Activated T-helper 9 cell treated with anti-CD3 and anti-CD28 coated beads, Interleukin-2, amount 50 U/mL, for 16 hours (primary cell): ENCODE results near the gene ALOX12.

ENCODE experiments used
- DNase-seq: peaks from one replicate; pipeline ENCODE4 v3.0.0-alpha.2; 2020; ENCODE audit warnings: low read depth

Gene ALOX12

DNA sequence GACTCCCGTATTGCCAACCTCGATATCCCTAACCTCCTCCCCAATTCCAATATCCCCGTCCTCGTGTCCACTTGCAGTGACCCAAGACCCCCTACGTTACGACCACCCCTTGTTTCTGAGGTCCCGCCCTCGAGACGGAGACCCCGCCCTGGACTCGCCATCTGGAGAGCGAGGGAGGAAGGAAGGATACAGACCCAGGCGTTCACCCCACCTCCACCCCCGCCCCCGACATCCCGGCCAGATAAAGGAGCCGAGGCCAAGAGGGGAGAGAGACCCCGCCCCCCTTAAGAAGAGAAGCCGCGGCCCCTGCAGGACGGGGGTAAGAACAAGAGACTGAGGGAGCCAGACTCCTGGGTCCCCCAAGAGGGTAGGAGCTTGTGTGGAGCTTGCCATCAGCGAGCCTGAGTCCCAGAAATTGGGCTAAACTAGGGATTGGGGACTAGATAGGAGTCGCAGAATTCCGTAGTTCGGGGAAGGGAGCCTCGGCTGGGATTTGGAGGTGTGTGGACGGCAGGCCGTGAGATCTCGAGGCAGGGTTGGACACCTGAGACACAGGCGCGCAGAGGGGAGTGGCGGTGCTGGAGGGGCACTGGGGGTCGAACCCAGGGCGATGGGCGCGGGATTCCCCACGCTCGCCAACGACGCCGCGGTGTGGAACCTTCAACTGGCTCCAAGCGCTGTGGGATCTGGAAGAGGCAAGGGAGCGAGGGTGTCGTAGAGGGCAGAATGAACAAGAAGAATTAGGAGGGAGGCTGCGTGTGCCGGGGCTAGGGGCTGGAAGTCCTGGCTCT is 27.1 kb downstream of the ALOX12 start, which contains the start of gene BCL6B:
Gene BCL6B (plus strand): TSS at position 270 of the 791 bp plus-strand sequence. CDS start 622 bp downstream, outside the sequence.
- no peak for DNase-seq

DNA sequence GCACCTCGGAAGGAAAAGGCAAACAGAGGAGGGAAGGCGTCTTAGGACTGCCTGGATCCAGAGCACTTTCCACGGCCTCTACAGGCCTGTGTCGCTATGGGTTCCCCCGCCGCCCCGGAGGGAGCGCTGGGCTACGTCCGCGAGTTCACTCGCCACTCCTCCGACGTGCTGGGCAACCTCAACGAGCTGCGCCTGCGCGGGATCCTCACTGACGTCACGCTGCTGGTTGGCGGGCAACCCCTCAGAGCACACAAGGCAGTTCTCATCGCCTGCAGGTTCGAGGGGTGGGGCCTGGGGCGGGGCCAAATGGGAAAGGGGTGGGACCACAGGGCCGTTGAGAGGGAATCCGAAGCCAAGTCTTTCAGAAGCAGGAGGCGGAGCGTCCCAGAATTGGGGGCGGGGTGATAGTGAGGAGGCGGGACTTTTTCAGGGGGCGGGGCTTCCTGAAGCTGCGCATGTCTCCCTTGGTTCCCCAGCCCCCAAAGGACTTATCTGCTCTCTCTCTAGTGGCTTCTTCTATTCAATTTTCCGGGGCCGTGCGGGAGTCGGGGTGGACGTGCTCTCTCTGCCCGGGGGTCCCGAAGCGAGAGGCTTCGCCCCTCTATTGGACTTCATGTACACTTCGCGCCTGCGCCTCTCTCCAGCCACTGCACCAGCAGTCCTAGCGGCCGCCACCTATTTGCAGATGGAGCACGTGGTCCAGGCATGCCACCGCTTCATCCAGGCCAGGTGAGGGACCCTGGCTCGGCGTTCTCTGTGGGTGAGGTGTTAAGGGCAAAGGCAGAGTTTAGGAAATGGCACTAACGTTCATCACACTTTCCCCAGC is 27.9 kb downstream of the ALOX12 start:
- DNase-seq = peak; percentile 93

DNA sequence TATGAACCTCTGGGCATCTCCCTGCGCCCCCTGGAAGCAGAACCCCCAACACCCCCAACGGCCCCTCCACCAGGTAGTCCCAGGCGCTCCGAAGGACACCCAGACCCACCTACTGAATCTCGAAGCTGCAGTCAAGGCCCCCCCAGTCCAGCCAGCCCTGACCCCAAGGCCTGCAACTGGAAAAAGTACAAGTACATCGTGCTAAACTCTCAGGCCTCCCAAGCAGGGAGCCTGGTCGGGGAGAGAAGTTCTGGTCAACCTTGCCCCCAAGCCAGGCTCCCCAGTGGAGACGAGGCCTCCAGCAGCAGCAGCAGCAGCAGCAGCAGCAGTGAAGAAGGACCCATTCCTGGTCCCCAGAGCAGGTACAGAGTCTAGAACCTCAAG is 28.5 kb downstream of the ALOX12 start:
- no peak for DNase-seq

DNA sequence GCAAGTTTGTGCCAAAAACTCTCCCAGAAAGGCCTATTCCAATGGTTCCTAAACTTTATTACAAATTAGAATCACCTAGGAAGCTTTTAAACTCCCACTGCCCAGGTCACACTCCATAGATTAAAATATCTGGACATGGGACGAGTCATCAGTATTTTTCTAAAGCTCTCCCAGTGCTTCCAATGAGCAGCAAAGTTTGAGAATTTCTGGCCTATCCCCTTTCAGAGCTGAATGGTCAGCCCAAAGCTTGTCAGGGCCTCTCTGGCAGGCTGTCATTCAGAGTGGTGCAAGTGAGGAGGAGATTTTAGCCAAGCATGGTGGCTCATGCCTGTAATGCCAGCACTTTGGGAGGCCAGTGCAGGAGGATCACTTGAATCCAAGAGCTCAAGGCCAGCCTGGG is 29.4 kb downstream of the ALOX12 start:
- no peak for DNase-seq

DNA sequence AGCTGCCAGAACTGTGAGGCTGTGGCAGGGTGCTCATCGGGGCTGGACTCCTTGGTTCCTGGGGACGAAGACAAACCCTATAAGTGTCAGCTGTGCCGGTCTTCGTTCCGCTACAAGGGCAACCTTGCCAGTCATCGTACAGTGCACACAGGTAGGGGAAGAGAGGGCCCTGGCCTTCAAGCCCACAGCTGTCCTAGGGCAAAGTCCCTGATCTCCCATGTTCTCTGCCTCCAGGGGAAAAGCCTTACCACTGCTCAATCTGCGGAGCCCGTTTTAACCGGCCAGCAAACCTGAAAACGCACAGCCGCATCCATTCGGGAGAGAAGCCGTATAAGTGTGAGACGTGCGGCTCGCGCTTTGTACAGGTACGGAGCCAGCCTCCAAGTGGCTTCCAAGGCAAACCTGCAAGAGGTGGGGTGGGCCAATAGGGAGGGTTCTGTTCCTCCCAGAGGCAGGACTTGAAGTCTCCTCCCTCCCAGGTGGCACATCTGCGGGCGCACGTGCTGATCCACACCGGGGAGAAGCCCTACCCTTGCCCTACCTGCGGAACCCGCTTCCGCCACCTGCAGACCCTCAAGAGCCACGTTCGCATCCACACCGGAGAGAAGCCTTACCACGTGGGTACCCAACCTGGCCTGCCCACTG is 30.7 kb downstream of the ALOX12 start:
- DNase-seq = no peak

DNA sequence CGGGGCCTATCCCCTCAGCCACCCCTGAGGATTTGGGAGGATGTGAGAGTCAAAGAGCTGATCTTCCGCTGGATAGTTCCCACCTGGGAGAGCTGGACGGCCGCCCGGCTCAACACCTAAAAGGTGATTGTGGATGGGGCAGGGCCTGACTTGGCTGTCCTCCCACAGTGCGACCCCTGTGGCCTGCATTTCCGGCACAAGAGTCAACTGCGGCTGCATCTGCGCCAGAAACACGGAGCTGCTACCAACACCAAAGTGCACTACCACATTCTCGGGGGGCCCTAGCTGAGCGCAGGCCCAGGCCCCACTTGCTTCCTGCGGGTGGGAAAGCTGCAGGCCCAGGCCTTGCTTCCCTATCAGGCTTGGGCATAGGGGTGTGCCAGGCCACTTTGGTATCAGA is 31.5 kb downstream of the ALOX12 start:
- DNase-seq = no peak

DNA sequence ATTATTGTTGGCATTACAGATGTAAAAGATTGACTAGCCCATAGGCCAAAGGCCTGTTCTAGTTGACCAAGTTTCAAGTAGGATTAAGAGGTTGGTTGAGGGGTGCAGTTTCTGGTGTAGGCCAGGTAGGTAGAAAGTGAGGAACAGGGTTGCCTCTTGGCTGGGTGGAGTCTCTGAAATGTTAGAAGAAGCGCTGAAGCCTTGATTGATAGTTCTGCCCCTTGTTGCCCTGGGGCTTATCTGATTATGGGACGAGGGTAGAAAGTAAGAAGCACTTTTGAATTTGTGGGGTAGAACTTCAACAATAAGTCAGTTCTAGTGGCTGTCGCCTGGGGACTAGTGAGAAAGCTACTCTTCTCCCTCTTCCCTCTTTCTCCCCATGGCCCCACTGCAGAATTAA is 33.2 kb downstream of the ALOX12 start:
- DNase-seq = no peak

DNA sequence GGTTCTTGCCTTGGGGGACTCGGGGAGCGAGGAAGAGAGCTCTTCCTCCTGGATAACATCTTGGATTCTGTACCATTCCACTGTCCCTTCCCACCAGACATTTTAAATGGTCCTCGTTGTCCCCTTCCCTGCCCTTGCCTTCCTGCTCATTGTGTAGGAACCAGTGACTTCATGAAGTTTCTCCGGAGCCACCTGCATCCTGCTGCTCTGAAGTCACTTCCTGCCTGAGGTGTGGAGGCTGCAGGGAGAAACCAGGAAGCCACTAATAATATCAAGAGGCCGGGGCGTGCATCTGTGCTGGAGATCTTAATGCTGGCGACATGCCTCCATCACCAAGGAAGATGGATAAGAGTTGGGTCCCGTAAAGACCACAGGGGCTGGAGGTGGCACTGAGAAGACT is 33.8 kb downstream of the ALOX12 start:
- no peak for DNase-seq

DNA sequence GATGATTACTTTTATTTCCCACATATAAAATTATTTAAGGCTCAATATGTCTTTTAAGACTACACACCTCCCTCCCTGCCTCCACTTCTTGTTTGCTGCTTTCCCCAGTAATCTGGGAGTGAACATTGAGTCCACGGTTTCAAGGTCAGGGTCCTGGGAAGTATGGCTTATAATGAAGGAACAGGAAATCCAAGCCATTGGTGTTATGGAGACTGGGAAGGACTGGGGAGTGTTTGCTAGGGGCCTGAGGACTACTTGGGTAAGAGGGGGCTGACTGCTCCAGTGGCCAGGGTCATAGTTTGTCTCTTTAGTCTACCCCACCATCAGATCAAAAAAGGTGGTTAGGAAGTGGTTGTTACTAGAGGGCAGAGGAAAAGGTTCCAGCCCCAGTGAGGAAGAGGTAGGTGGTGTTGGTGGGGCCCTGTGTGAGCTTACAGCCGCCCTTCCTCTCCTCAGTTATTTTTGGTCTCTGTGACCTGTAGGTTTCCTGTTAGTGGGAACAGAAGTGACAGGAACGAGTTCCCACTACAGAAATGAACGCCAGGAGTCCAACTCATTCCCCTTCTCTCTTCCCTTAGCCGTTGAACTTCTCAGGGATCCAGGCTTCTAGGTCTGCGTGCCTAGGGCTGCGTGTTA is 39.2 kb downstream of the ALOX12 start:
- DNase-seq = no peak

DNA sequence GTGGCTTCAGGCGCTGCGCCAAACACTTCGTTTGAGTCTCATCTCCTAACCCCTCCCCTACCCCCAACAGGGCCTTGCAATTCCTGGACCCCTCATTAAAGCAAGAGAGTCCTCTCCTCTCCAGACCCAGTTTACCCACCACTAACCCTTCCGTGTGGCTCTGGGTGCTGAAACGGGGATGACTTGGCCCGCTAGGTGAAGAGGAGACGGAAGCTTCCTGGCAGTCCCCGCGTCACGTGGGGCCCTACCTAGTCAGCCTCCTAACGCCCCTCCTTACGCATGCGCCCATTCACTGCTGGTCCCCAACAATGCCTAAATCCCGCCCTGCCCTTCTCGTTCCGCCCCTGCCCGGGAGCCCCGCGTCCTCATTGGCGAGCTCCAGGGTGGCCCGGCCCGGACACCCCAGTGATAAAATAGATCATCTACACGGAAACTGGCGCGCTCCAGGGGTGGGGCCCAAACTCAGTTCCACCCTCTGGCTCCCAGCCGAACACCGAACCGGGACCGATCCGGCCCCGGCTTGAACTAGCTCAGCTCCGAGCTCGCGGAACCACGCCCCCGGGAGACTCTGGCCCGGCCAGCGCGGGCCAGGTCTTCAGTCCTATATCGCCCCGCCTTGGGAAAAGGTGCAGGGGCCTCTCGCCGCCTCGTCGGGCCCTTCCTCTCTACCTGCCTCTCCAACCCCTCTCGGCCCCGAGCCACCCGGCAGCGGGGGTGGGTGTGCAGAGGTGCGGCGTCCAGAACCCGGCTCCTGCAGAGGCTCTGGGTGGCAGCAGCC is 39.9 kb downstream of the ALOX12 start, which contains the start of gene SLC16A13:
Gene SLC16A13 (plus strand): TSS at position 425 of the 778 bp plus-strand sequence. CDS start 368 bp downstream, outside the sequence.
- DNase-seq = peak; percentile 96

DNA sequence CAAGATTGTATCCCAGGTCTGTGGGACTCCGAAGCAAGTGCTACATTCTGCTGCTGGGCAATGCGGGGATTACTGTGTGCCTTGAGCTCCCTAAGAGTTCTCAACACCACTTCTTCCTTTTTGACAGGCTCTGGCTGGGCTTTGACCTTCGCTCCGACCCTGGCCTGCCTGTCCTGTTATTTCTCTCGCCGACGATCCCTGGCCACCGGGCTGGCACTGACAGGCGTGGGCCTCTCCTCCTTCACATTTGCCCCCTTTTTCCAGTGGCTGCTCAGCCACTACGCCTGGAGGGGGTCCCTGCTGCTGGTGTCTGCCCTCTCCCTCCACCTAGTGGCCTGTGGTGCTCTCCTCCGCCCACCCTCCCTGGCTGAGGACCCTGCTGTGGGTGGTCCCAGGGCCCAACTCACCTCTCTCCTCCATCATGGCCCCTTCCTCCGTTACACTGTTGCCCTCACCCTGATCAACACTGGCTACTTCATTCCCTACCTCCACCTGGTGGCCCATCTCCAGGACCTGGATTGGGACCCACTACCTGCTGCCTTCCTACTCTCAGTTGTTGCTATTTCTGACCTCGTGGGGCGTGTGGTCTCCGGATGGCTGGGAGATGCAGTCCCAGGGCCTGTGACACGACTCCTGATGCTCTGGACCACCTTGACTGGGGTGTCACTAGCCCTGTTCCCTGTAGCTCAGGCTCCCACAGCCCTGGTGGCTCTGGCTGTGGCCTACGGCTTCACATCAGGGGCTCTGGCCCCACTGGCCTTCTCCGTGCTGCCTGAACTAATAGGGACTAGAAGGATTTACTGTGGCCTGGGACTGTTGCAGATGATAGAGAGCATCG is 42.4 kb downstream of the ALOX12 start:
- no peak for DNase-seq

DNA sequence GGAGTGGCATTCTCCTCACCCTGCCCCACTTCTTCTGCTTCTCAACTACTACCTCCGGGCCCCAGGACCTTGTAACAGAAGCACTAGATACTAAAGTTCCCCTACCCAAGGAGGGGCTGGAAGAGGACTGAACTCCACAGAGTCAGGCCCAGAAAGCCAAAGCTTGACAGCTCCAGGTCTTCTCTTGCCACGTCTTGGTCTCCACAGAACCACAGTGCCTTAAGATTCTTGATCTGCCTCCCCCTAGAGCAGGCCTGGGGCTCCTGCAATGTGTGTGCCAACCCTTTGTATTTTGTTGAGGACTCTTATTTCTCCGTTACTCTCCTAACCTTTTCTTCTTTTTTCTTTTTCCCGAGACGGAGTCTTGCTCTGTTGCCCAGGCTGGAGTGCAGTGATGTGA is 44.0 kb downstream of the ALOX12 start:
- DNase-seq = no peak

DNA sequence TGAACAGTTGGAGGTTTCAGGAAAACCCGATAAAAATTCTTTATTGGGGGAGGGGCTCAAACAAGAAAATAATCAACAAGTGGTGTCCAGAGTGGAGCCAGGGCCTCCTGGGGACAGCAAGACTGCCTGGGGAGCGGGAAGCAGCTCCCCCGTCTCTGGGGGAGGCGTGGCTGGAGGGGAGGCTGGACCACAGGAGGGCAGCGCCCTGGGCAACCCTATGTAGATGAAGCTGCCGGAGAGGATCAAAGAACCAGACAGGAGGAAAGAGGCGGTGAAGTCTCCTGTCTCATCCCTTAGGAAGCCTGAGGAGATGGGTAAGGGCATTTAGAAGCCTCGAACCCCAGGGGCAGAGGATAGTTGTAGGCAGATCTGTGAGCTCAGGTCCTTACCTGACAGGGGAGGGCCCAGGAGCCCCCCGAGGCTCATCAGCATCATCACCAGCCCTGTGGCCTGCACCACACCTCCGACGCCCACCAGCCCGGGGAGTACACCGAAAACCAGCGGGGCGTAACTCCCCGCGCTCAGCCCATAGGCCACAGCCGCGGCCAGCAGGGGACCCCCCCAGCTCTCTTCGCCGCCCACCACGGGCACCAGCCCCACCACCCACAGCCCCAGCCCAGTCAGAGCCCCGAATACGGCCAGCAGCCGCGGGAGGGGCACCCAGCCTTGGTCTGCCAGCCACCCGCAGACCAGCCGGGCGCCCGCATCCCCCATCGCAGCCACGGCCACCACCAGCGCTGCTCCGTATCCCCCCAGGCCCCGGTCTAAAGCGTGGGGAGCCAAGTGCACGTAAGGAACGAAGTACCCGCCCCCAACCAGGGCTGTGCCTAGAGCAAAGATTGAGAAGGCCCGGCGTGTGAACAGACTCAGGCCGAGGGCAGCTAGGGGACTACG is 46.0 kb downstream of the ALOX12 start:
- no peak for DNase-seq

DNA sequence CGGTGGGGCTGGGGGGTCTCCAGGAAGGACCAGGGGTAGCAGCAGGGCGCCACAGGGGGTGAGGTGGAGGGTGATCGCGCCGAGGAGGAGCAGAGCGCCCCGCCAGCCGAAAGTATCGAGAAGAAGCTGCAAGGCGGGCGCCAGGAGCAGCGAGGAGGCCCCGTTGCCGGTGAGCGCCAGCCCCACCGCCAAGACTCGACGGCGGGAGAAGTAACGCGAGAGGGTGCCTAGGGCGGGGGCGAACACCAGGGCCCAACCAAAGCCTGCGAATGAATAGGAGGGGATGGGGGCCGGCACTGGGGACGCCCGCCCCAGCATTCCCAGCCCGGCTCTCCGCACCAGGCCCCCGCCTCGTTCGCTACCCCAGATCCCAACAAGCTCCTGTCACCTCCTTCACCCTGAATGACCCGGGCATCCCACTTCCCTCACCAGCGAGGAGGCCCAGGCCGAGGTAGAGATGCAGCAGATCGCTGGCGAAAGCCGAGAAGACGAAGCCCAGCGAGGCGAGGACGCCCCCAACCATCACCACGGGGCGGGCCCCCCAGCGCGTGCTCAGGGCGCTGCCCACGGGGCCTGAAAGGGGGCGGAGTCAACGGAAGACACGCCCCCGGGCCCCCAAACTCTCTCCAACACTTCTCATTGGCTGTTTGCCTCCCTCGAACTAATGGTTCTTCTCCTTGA is 46.8 kb downstream of the ALOX12 start:
- no peak for DNase-seq

DNA sequence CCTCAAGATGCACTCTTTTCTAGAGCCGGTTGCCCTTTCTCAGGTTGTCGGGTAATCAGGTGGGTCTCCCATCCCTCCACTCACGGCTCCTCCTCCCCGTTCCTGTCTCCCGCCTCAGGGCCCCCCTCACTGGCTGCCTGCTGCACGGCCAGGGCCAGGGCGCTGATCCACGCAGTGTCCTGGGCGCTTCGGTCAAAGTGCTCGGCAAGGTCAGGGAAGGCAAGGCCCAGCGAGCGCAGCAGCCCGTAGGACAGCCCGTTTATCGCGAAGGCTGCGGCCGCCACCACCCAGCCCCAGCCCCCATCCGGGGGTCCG is 47.3 kb downstream of the ALOX12 start:
- DNase-seq = no peak

DNA sequence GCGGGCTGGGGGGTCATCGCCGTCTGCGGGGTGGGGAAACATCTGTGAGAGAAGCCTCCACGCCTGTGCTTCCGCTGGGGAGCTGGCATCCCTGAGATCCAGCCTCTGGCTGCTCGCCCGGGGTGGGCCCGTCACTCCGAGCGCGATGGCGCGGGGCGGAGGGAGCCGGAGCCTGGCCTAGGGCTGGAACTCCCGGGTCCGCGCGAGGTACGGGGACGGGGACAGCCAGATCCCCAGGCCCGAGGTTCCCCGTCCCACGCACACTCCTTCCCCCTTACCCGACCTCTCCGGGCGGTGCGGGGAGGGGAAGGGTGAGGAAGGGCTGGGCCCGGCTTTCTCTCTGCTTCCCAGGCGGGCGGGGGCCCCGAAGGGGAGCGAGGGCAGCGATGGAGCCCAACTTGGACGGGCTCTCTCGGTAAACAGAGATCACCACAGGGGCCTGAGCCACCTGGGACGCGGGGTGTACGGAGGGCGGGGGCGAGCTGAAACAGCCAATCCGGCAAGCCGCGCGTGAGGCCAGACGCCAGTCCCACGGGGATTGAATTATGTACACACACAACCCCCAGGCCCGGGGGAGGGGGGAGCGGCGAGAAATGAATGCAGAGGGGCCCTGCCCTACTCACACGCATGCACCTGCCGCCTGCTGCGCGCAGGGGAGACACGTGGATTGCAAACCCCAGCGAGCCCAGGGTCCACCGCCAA is 47.8 kb downstream of the ALOX12 start, which contains the start of gene SLC16A11:
Gene SLC16A11 (minus strand): TSS at position 596 of the 702 bp plus-strand sequence. CDS start 579 bp downstream, at position 17.
- DNase-seq = no peak

DNA sequence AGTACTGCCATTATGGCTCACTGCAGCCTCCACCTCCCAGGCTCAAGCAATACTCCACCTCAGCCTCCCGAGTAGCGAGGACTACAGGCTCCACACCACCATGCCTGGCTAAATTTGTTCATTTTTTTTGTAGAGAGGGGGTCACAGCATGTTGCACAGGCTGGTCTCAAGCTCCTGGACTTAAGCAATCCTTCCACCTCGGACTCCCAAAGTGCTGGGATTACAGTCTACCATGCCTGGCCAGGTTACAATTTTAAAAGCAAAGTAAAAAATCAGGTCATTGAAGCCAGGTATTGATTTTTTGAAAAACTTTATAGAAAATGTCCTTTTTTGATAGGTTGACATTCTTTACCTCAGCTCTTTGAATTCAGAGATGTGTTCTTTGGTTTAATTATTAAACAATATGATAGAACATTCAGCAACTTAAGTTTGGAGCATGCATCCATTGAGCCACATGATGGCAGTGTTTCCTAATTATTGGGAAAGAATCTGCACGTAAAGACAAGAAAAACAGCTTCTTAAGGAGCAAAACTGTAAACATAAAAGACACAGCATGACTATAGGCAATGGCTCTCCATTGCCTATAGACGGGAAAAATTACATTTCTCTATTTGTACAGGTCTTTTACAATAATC is 49.8 kb downstream of the ALOX12 start:
- no peak for DNase-seq
